Measurements from ENCODE around the gene SRSF5. TPM values are rescaled to one million over a fixed set of nuclear protein-coding genes. Genes with fewer than 3 reads are reported as not detected.
"Not testable (repeated sequence)": the region's sequence is repeated elsewhere in the genome, so short reads cannot be mapped to it uniquely, and the experiment has no call there.

Gene SRSF5
- total RNA-seq (100 to 1,000 TPM; 149 to 221 (median 173) TPM), polyA plus RNA-seq (100 to 1,000 TPM; 135 to 310 TPM)
- long read RNA-seq, donor 1, transcript SRSF5-201 (8 exons, 1,638 nt) = minor isoform, 5 of 57 reads
- long read RNA-seq, donor 1, transcript SRSF5-217 (8 exons, 1,500 nt) = major isoform, 13 of 57 reads
- long read RNA-seq, donor 1, partial matches to known transcripts = 5 of 57 reads
- long read RNA-seq, donor 1, other reads (novel, unspliced or antisense) = 32 of 57 reads
- long read RNA-seq, donor 2, transcript SRSF5-217 (8 exons, 1,500 nt) = major isoform, 21 of 82 reads
- long read RNA-seq, donor 2, transcript SRSF5-201 (8 exons, 1,638 nt) = minor isoform, 5 of 82 reads
- long read RNA-seq, donor 2, partial matches to known transcripts = 7 of 82 reads
- long read RNA-seq, donor 2, other reads (novel, unspliced or antisense) = 48 of 82 reads
- long read RNA-seq, donor 3, transcript SRSF5-217 (8 exons, 1,500 nt) = major isoform, 85 of 256 reads
- long read RNA-seq, donor 3, transcript SRSF5-208 (2 exons, 947 nt) = minor isoform, 5 of 256 reads
- long read RNA-seq, donor 3, transcript SRSF5-201 (8 exons, 1,638 nt) = minor isoform, 26 of 256 reads
- long read RNA-seq, donor 3, partial matches to known transcripts = 14 of 256 reads
- long read RNA-seq, donor 3, other reads (novel, unspliced or antisense) = 123 of 256 reads

- Histone ChIP-seq H3K4me1 (peaks cover 0 to 49% (median 46%) of the 10 kb centered on the region in 9 donors), H3K4me3 (peak within 1 kb of the TSS; percentile 82 to 97 (median 92)), H3K36me3 (peaks cover 0 to 43% (median 39%) of the 10 kb centered on the region in 9 donors), H3K27ac (peak within 1 kb of the TSS; percentile 98 to 100 (median 100)), H3K27me3 (no peaks in the 10 kb centered on the region), H3K9me3 (no peaks in the 10 kb centered on the region)
- no peak for TF ChIP-seq CTCF (IDR thresholded peaks at IDR 0.05)
- peak; percentile 95 to 97 for DNase-seq
- ATAC-seq = peak; percentile 96 to 99 (median 98)
- 0% methylated on average over 31 of the region's 31 CpGs for WGBS, 2 donors
- intact Hi-C loops (cut with DNase I) = loop anchor here in 2 of 10 donors (1.0 to 2.0 kb wide), 2 partner anchors 72 to 156 kb away; partner anchors contain the start of gene SUSD6 (in 1 of the 2)
These were observed at the start of gene SRSF5 for GRCh38 chr14:69766984-69767368. Gene SRSF5, plus strand, starts transcription at chr14:69767142. Its CDS starts 1,015 bp downstream, at chr14:69768157.

GRCh38 chr14:69718614-69719013 lies 48.3 kb upstream of the SRSF5 start:
- Histone ChIP-seq H3K36me3 (peaks cover 0 to 17% (median 0%) of the 10 kb centered on the region in 9 donors), H3K4me1 (peaks cover 9 to 71% (median 52%) of the 10 kb centered on the region in 9 donors), H3K27ac (peak overlapping the region in 7 of 10 donors; percentile 55 to 88 (median 61))
- H3K9me3 ChIP-seq, DNase-seq, H3K4me3 ChIP-seq, H3K27me3 ChIP-seq, ATAC-seq: not testable (repeated sequence)
- intact Hi-C loops (cut with DNase I) = loop anchor here in 6 of 10 donors (5.0 to 10.0 kb wide), 4 partner anchors 51 to 106 kb away; partner anchors contain the start of gene SUSD6 (in 2 of the 6)
- WGBS, 2 donors = 77 to 83% methylated on average over 2 of the region's 2 CpGs

DNA sequence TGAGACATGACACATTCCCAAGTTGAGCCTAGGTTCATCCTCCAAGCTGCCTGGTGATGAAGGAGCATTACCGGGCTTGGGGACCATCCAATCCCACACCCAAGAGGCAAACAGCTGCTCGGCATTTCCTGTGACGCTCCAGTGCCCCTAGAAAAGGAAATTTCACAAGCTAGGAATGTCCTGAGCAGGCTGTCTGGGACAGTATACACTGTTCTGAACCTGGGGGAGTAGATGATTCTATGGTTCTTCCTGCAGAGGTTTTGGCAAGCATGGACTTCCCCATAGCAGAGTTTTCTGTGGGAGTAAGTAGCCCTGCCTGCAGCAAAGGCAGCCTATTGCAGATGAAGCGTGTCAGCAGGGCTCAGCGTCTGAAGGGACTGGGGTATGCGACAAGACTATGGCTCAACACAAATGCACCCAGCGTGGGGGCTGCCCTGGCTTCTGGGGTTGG lies 47.4 kb upstream of the SRSF5 start:
- no peaks in the 10 kb centered on the region for H3K9me3 ChIP-seq
- peaks cover 0 to 8% (median 0%) of the 10 kb centered on the region in 9 donors for H3K36me3 ChIP-seq
- TF ChIP-seq CTCF (IDR thresholded peaks at IDR 0.05) = peak in 1 of 9 donors; percentile 9
- peak in 1 of 2 donors; percentile 65 for DNase-seq
- H3K27ac ChIP-seq = peak overlapping the region; percentile 28 to 88 (median 62)
- peaks cover 9 to 62% (median 45%) of the 10 kb centered on the region in 9 donors for H3K4me1 ChIP-seq
- H3K27me3 ChIP-seq = no peaks in the 10 kb centered on the region
- WGBS, 2 donors = 39 to 47% methylated on average over 7 of the region's 7 CpGs
- peak; percentile 77 to 91 (median 81) for ATAC-seq
- intact Hi-C loops (cut with DNase I) = loop anchor here in 6 of 10 donors (5.0 to 10.0 kb wide), 4 partner anchors 52 to 107 kb away; partner anchors contain the start of gene SUSD6 (in 2 of the 6)
- no peak overlapping the region for H3K4me3 ChIP-seq

- Histone ChIP-seq H3K4me1 (peaks cover 9 to 56% (median 37%) of the 10 kb centered on the region in 9 donors), H3K4me3 (no peak overlapping the region), H3K9me3 (no peaks in the 10 kb centered on the region), H3K27me3 (no peaks in the 10 kb centered on the region), H3K27ac (no peak overlapping the region), H3K36me3 (no peaks in the 10 kb centered on the region)
- intact Hi-C loops (cut with DNase I) = loop anchor here in 2 of 10 donors (2.0 to 5.0 kb wide), 2 partner anchors 109 to 110 kb away; partner anchors contain the start of gene SUSD6 (in 2 of the 2)
- ATAC-seq = no peak
- no peak for DNase-seq
- WGBS, 2 donors = 59 to 63% methylated on average over 4 of the region's 4 CpGs
- TF ChIP-seq CTCF (IDR thresholded peaks at IDR 0.05) = peak in 1 of 9 donors; percentile 10
These were observed 46.0 kb upstream of the SRSF5 start for GRCh38 chr14:69720912-69721311.
